Suprapubic skin (tissue), 4 donors: ENCODE results near the gene YJU2. TPM values are rescaled to one million over a fixed set of nuclear protein-coding genes. Genes with fewer than 3 reads are reported as not detected.

Source experiments
- DNase-seq, 2 donors: peaks; one replicate each; pipeline ENCODE4 v3.0.0-alpha.2; 2019; ENCODE audit warnings: low spot score in 2 of 2
- H3K27ac ChIP-seq: fragments of 200-600 bp; sonication (generic); one replicate; pipeline ENCODE4 v1.5.1; 2019
- H3K27me3 ChIP-seq: fragments of 200-600 bp; sonication (generic); one replicate; pipeline ENCODE4 v1.5.1; 2019
- H3K36me3 ChIP-seq: fragments of 200-600 bp; sonication (generic); one replicate; pipeline ENCODE4 v1.5.1; 2019
- H3K4me1 ChIP-seq: fragments of 200-600 bp; sonication (generic); one replicate; pipeline ENCODE4 v1.5.1; 2019
- H3K4me3 ChIP-seq: fragments of 200-600 bp; sonication (generic); one replicate; pipeline ENCODE4 v1.5.1; 2019; ENCODE audit warnings: mild to moderate bottlenecking
- H3K9me3 ChIP-seq: fragments of 200-600 bp; sonication (generic); one replicate; pipeline ENCODE4 v1.5.1; 2019
- EP300 ChIP-seq: sonication (generic); formaldehyde crosslinking; IDR thresholded peaks from one replicate; pipeline ENCODE4 v1.6.1; 2017; ENCODE audit warnings: antibody characterized with exemption
- POLR2A ChIP-seq, 2 donors: fragments of 450-650 bp; IDR thresholded peaks; one replicate each; pipeline ENCODE4 v1.6.1; 2017; ENCODE audit warnings: antibody characterized with exemption in 2 of 2, mild to moderate bottlenecking in 2 of 2, moderate library complexity in 2 of 2
- POLR2AphosphoS5 ChIP-seq, 3 donors: sonication (generic); formaldehyde crosslinking; IDR thresholded peaks; one replicate each; pipeline ENCODE4 v1.6.1; 2017; ENCODE audit warnings: antibody characterized with exemption in 3 of 3
- WGBS: methylation state at CpG from one replicate; pipeline ENCODE4 v1.1.5; 2018; 5-methylcytosine and 5-hydroxymethylcytosine counted together
- total RNA-seq, 4 donors: library from RNA; depleted of rRNA; stranded (reverse); fragments of >200 nt; gene quantifications; one replicate each; pipeline ENCODE4 v1.1.0, GENCODE V29; 2016
- TF ChIP-seq, protein P1 (sequence below), 2 donors: fragments of 200-600 bp in 1 of 2; fragments of 450-650 bp in 1 of 2; sonication (generic) in 1 of 2; IDR thresholded peaks; one replicate each; pipeline ENCODE4 v1.5.1; 2016 to 2019; ENCODE audit warnings: antibody characterized with exemption in 2 of 2, mild to moderate bottlenecking in 1 of 2, moderate library complexity in 1 of 2

YJU2 gene
- total RNA-seq, 4 donors from 2014 or later = 23.3 to 34.3 (median 26.9) TPM

DNA sequence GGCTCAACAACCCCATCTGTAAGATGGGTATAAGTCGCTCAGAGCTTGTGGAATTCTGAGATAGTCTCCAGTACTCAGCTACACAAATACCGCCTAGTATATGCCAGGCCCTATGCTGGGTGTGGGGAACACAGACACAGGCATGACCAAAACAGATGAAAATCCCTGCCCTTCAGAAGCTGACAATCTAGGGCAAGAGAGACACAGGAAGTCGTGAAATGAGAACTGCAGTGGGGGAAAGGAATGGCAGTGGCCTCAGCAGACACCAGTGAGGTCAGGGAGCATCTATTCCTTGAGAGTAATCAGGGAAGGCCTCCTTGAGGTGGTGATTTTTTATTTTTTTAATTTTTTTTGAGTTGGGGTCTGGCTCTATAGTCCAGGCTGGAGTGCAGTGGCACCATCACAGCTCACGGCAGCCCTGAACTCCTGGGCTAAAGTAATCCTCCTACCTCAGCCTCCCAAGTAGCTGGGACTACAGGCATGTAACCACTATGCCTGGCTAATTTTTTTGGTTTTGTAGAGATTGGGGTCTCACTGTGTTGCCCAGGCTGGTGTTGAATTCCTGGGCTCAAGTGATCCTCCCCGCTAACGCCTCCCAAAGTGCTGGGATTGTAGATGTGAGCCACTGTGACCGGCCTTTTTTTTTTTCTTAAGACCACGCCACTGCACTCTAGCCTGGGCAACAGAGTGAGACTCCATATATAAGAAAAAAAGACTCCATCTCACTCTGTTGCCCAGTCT is 52.1 kb downstream of the YJU2 start:
- no peaks in the 10 kb centered on the region for H3K36me3 ChIP-seq
- H3K27me3 ChIP-seq = peaks cover 13% of the 10 kb centered on the region
- 90% methylated on average over 7 of the region's 8 CpGs for WGBS
- H3K4me3 ChIP-seq = no peak overlapping the region
- DNase-seq = no peak
- H3K27ac ChIP-seq = no peak overlapping the region
- TF ChIP-seq POLR2A (IDR thresholded peaks at IDR 0.05) (no peak), EP300 (no peak), POLR2AphosphoS5 (IDR thresholded peaks at IDR 0.05) (no peak)
- TF ChIP-seq, protein P1, sequence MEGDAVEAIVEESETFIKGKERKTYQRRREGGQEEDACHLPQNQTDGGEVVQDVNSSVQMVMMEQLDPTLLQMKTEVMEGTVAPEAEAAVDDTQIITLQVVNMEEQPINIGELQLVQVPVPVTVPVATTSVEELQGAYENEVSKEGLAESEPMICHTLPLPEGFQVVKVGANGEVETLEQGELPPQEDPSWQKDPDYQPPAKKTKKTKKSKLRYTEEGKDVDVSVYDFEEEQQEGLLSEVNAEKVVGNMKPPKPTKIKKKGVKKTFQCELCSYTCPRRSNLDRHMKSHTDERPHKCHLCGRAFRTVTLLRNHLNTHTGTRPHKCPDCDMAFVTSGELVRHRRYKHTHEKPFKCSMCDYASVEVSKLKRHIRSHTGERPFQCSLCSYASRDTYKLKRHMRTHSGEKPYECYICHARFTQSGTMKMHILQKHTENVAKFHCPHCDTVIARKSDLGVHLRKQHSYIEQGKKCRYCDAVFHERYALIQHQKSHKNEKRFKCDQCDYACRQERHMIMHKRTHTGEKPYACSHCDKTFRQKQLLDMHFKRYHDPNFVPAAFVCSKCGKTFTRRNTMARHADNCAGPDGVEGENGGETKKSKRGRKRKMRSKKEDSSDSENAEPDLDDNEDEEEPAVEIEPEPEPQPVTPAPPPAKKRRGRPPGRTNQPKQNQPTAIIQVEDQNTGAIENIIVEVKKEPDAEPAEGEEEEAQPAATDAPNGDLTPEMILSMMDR (IDR thresholded peaks at IDR 0.05) = no peak
- H3K4me1 ChIP-seq = peaks cover 5% of the 10 kb centered on the region
- no peaks in the 10 kb centered on the region for H3K9me3 ChIP-seq

DNA sequence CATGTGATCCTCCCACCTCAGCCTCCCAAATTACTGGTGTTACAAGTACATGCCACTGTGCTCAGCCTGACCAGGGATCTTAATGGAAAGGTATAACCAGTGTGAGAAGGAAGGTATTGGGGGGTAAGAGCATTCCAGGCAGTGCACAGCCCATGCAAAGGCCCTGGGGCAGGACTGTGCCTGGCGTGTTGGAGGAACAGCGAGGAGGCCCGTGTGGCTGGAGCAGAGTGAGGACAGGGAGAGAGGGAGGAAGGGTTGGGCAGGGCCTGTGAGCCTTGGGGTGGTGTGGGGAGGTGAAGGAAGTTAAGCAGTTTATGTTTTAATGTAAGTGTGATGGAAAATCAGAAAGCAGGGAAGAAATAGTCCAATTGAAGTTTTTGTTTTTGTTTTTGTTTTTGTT is 53.7 kb downstream of the YJU2 start:
- WGBS = 79% methylated on average over 3 of the region's 3 CpGs
- H3K27ac ChIP-seq = no peak overlapping the region

DNA sequence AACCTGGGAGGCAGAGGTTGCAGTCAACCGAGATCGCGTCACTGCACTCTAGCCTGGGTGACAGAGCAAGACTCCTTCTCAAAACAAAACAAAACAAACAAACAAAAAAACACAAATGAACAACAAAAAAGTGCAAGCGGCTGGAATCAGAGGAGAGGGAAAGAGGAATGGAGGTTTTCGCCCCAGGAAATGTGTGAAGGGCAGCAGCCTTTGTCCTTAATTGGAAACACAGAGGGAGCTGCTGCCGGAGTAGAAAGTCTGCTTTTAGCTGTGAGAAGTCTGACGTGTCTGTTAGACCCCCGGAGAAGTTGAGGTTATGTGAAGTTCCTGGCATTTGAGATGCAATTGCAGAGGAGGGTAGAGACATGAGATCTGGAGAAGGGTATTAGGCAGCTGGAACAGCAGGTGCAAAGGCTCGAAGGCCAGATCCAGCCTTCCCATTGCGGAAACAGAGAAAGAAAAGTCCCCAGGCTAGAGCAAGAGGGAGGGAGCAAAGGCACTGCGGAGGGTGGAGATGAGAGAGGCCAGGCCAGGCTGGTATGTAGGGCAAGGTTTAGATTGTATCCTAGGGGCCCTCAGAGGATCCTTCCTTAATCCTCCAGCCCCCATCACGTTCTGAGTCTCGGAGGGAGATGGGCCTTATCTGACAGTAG is 54.8 kb downstream of the YJU2 start:
- Histone ChIP-seq H3K27ac (no peak overlapping the region), H3K27me3 (peaks cover 19% of the 10 kb centered on the region), H3K36me3 (no peaks in the 10 kb centered on the region), H3K4me1 (peaks cover 6% of the 10 kb centered on the region), H3K9me3 (no peaks in the 10 kb centered on the region), H3K4me3 (no peak overlapping the region)
- TF ChIP-seq EP300 (no peak), POLR2AphosphoS5 (IDR thresholded peaks at IDR 0.05) (no peak), POLR2A (IDR thresholded peaks at IDR 0.05) (no peak)
- TF ChIP-seq, protein P1 (IDR thresholded peaks at IDR 0.05) = no peak
- WGBS = 53% methylated on average over 13 of the region's 13 CpGs
- DNase-seq = no peak

More for the DNA sequence above, 53.7 kb downstream of the YJU2 start:
- H3K4me1 ChIP-seq = peaks cover 11% of the 10 kb centered on the region
- H3K27me3 ChIP-seq = peaks cover 22% of the 10 kb centered on the region
- no peak overlapping the region for H3K4me3 ChIP-seq
- H3K36me3 ChIP-seq = no peaks in the 10 kb centered on the region
- H3K9me3 ChIP-seq = no peaks in the 10 kb centered on the region
- TF ChIP-seq EP300 = no peak
- TF ChIP-seq, protein P1 (IDR thresholded peaks at IDR 0.05) = no peak
- TF ChIP-seq POLR2AphosphoS5 (IDR thresholded peaks at IDR 0.05) = no peak
- TF ChIP-seq POLR2A (IDR thresholded peaks at IDR 0.05) = no peak
- DNase-seq = no peak

DNA sequence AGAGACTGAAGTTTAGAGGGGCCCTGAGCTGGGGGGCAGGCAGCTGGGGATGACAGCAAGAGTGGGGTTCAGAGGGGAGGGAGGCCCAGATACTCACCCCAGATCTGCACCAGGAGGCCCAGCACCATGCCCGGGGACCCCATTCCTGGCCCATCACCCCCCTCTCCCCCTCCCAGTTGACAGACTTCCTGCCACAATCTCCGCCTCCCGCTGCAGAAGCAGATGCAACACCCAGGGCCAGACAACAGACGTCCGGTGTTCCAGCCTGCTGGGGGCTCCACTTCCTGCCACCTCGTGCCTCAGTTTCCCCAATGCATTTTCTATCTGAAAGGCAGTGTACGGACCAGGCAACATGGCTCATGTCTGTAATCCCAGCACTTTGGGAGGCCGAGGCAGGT is 55.4 kb downstream of the YJU2 start, which contains the start of gene TMIGD2:
Gene TMIGD2 (minus strand): TSS at position 147 of the 398 bp plus-strand sequence. CDS start 4 bp downstream, at position 143.
- 77% methylated on average over 3 of the region's 8 CpGs for WGBS
- TF ChIP-seq POLR2A (IDR thresholded peaks at IDR 0.05) = no peak
- no peak for TF ChIP-seq EP300
- no peak for TF ChIP-seq POLR2AphosphoS5 (IDR thresholded peaks at IDR 0.05)
- TF ChIP-seq, protein P1 (IDR thresholded peaks at IDR 0.05) = no peak
- DNase-seq = no peak
- H3K27ac ChIP-seq = no peak within 1 kb of the TSS
- H3K4me1 ChIP-seq = peaks cover 6% of the 10 kb centered on the region
- H3K4me3 ChIP-seq = no peak within 1 kb of the TSS
- no peaks in the 10 kb centered on the region for H3K36me3 ChIP-seq
- H3K27me3 ChIP-seq = peaks cover 19% of the 10 kb centered on the region
- no peaks in the 10 kb centered on the region for H3K9me3 ChIP-seq
